ENCODE measurements around the gene BTLA. TPM values are rescaled to one million over a fixed set of nuclear protein-coding genes. Genes with fewer than 3 reads are reported as not detected.
"Not testable (repeated sequence)": the region's sequence is repeated elsewhere in the genome, so short reads cannot be mapped to it uniquely, and the experiment has no call there.

The BTLA gene
- total RNA-seq, 5 donors from 2014 or later (not counting 1 experiment from before 2014, with no cell fraction given) = 11.5 to 16.9 (median 15.2) TPM

GRCh38 chr3:112496366-112497067 lies 2.8 kb downstream of the BTLA start:
- H3K9me3 ChIP-seq = no peaks in the 10 kb centered on the region
- ChIA-PET CTCF (interaction anchor here (0.7 to 1.7 kb wide), 4 partner anchors 9 to 385 kb away, joined by 3 to 5 read pairs (median 3); no protein-coding TSS in a partner anchor), POLR2A (interaction anchor here (0.6 to 1.1 kb wide), 4 partner anchors 36 to 505 kb away, joined by 3 to 5 read pairs (median 4); no protein-coding TSS in a partner anchor)
- ATAC-seq (replicated peaks in 1 of 4) = peak in 1 of 4 experiments; percentile 62
- H3K27me3 ChIP-seq (replicated peaks in 1 of 2; ENCODE audit: control insufficient read depth in 2 of 2, extremely low read depth in 1 of 2, insufficient read depth in 2 of 2, low read length in 1 of 2) = no peaks in the 10 kb centered on the region
- H3K4me3 ChIP-seq (ENCODE audit: control insufficient read depth in 1 of 2, extremely low read depth in 1 of 2, low read length in 1 of 2) = peak overlapping the region; percentile 44 to 53
- WGBS (ENCODE audit: insufficient coverage) = no CpG with 5 or more reads among the region's 5 CpGs
- Mint-ChIP-seq H3K27ac (peak overlapping the region; percentile 83 to 85), H3K4me3 (peak overlapping the region; percentile 79 to 98 (median 95)), H3K36me3 (peaks cover 5% of the 10 kb centered on the region), H3K9me3 (no peaks in the 10 kb centered on the region), H3K4me1 (peaks cover 79 to 85% (median 81%) of the 10 kb centered on the region in 3 donors), H3K27me3 (no peaks in the 10 kb centered on the region)
- DNase-seq = peak in 1 of 35 experiments; percentile 54
- H3K27ac ChIP-seq (ENCODE audit: low read length) = peak overlapping the region; percentile 21
- H3K36me3 ChIP-seq (ENCODE audit: control insufficient read depth in 2 of 2, extremely low read depth in 1 of 2, insufficient read depth in 1 of 2, low read length in 1 of 2) = no peaks in the 10 kb centered on the region
- H3K4me1 ChIP-seq (ENCODE audit: control insufficient read depth in 1 of 2, extremely low read depth in 1 of 2, insufficient read depth in 2 of 2, low read length in 2 of 2) = peaks cover 18 to 43% of the 10 kb centered on the region in 2 experiments

- DNase-seq; ATAC-seq (replicated peaks in 1 of 4); CTCF ChIA-PET; H3K4me3 ChIP-seq (ENCODE audit: control insufficient read depth in 1 of 2, extremely low read depth in 1 of 2, low read length in 1 of 2); H3K9me3 ChIP-seq; H3K27me3 Mint-ChIP-seq; H3K27ac ChIP-seq (ENCODE audit: low read length); H3K9me3 Mint-ChIP-seq; H3K36me3 Mint-ChIP-seq; H3K36me3 ChIP-seq (ENCODE audit: control insufficient read depth in 2 of 2, extremely low read depth in 1 of 2, insufficient read depth in 1 of 2, low read length in 1 of 2); H3K27me3 ChIP-seq (replicated peaks in 1 of 2; ENCODE audit: control insufficient read depth in 2 of 2, extremely low read depth in 1 of 2, insufficient read depth in 2 of 2, low read length in 1 of 2): not testable (repeated sequence)
- WGBS (ENCODE audit: insufficient coverage) = no CpG with 5 or more reads among the region's 3 CpGs
- POLR2A ChIA-PET = interaction anchor here (0.6 kb wide), 2 partner anchors 201 to 1157 kb away, joined by 3 read pairs; no protein-coding TSS in a partner anchor
- H3K4me1 ChIP-seq (ENCODE audit: control insufficient read depth in 1 of 2, extremely low read depth in 1 of 2, insufficient read depth in 2 of 2, low read length in 2 of 2) = peaks cover 26 to 51% of the 10 kb centered on the region in 2 experiments
- Mint-ChIP-seq H3K4me3 (peak overlapping the region; percentile 19 to 49 (median 34)), H3K4me1 (peaks cover 84 to 92% (median 85%) of the 10 kb centered on the region in 3 donors), H3K27ac (peak overlapping the region; percentile 71 to 83)
Observed at GRCh38 chr3:112494448-112494767, 4.9 kb downstream of the BTLA start.

- H3K27ac Mint-ChIP-seq = peak overlapping the region; percentile 77 to 83
- ChIA-PET POLR2A (no interaction called here), CTCF (interaction anchor here in 1 of 2 donors (1.5 kb wide), 1 partner anchor 28 kb away, joined by 5 read pairs; no protein-coding TSS in a partner anchor)
- peaks cover 20% of the 10 kb centered on the region for H3K36me3 Mint-ChIP-seq
- H3K36me3 ChIP-seq (ENCODE audit: control insufficient read depth in 2 of 2, extremely low read depth in 1 of 2, insufficient read depth in 1 of 2, low read length in 1 of 2) = no peaks in the 10 kb centered on the region
- H3K4me1 ChIP-seq (ENCODE audit: control insufficient read depth in 1 of 2, extremely low read depth in 1 of 2, insufficient read depth in 2 of 2, low read length in 2 of 2) = peaks cover 26 to 48% of the 10 kb centered on the region in 2 experiments
- WGBS (ENCODE audit: insufficient coverage) = no CpG with 5 or more reads among the region's 1 CpG
- no peak for ATAC-seq (replicated peaks in 1 of 4)
- H3K27me3 Mint-ChIP-seq = no peaks in the 10 kb centered on the region
- no peaks in the 10 kb centered on the region for H3K27me3 ChIP-seq (replicated peaks in 1 of 2; ENCODE audit: control insufficient read depth in 2 of 2, extremely low read depth in 1 of 2, insufficient read depth in 2 of 2, low read length in 1 of 2)
- no peaks in the 10 kb centered on the region for H3K9me3 ChIP-seq
- H3K9me3 Mint-ChIP-seq = no peaks in the 10 kb centered on the region
- no peak overlapping the region for H3K27ac ChIP-seq (ENCODE audit: low read length)
- H3K4me3 Mint-ChIP-seq = peak overlapping the region in 1 of 3 donors; percentile 49
- peaks cover 85 to 91% (median 89%) of the 10 kb centered on the region in 3 donors for H3K4me1 Mint-ChIP-seq
- no peak for DNase-seq
- H3K4me3 ChIP-seq (ENCODE audit: control insufficient read depth in 1 of 2, extremely low read depth in 1 of 2, low read length in 1 of 2) = no peak overlapping the region
Observed at GRCh38 chr3:112492124-112492523, 7.1 kb downstream of the BTLA start.

- H3K4me3 Mint-ChIP-seq = peak overlapping the region; percentile 22 to 49 (median 37)
- peaks cover 85 to 88% (median 88%) of the 10 kb centered on the region in 3 donors for H3K4me1 Mint-ChIP-seq
- H3K27ac ChIP-seq (ENCODE audit: low read length) = no peak overlapping the region
- no peaks in the 10 kb centered on the region for H3K9me3 ChIP-seq
- no peak for DNase-seq
- H3K36me3 ChIP-seq (ENCODE audit: control insufficient read depth in 2 of 2, extremely low read depth in 1 of 2, insufficient read depth in 1 of 2, low read length in 1 of 2) = no peaks in the 10 kb centered on the region
- no peak for ATAC-seq (replicated peaks in 1 of 4)
- ChIA-PET CTCF (no interaction called here), POLR2A (interaction anchor here in 1 of 2 donors (0.5 to 0.6 kb wide), 2 partner anchors 121 to 481 kb away, joined by 3 to 4 read pairs; no protein-coding TSS in a partner anchor)
- no peaks in the 10 kb centered on the region for H3K27me3 ChIP-seq (replicated peaks in 1 of 2; ENCODE audit: control insufficient read depth in 2 of 2, extremely low read depth in 1 of 2, insufficient read depth in 2 of 2, low read length in 1 of 2)
- H3K4me3 ChIP-seq (ENCODE audit: control insufficient read depth in 1 of 2, extremely low read depth in 1 of 2, low read length in 1 of 2) = no peak overlapping the region
- no peaks in the 10 kb centered on the region for H3K27me3 Mint-ChIP-seq
- peaks cover 22 to 48% of the 10 kb centered on the region in 2 experiments for H3K4me1 ChIP-seq (ENCODE audit: control insufficient read depth in 1 of 2, extremely low read depth in 1 of 2, insufficient read depth in 2 of 2, low read length in 2 of 2)
- peak overlapping the region; percentile 77 to 83 for H3K27ac Mint-ChIP-seq
- H3K36me3 Mint-ChIP-seq = peaks cover 25% of the 10 kb centered on the region
- H3K9me3 Mint-ChIP-seq = no peaks in the 10 kb centered on the region
Observed at GRCh38 chr3:112491373-112491772, 7.9 kb downstream of the BTLA start.

GRCh38 chr3:112489674-112490479 lies 9.4 kb downstream of the BTLA start:
- no peaks in the 10 kb centered on the region for H3K36me3 ChIP-seq (ENCODE audit: control insufficient read depth in 2 of 2, extremely low read depth in 1 of 2, insufficient read depth in 1 of 2, low read length in 1 of 2)
- H3K27me3 ChIP-seq (replicated peaks in 1 of 2; ENCODE audit: control insufficient read depth in 2 of 2, extremely low read depth in 1 of 2, insufficient read depth in 2 of 2, low read length in 1 of 2) = no peaks in the 10 kb centered on the region
- H3K9me3 ChIP-seq = no peaks in the 10 kb centered on the region
- Mint-ChIP-seq H3K27ac (peak overlapping the region; percentile 83 to 85), H3K27me3 (no peaks in the 10 kb centered on the region), H3K4me1 (peaks cover 72 to 73% (median 73%) of the 10 kb centered on the region in 3 donors), H3K9me3 (no peaks in the 10 kb centered on the region), H3K36me3 (peaks cover 25% of the 10 kb centered on the region), H3K4me3 (peak overlapping the region; percentile 39 to 52 (median 49))
- DNase-seq (no peak), ATAC-seq (replicated peaks in 1 of 4) (peak in 1 of 4 experiments; percentile 62)
- H3K4me1 ChIP-seq (ENCODE audit: control insufficient read depth in 1 of 2, extremely low read depth in 1 of 2, insufficient read depth in 2 of 2, low read length in 2 of 2) = peaks cover 17 to 36% of the 10 kb centered on the region in 2 experiments
- CTCF ChIA-PET = interaction anchor here (0.8 to 1.7 kb wide), 3 partner anchors 18 to 378 kb away, joined by 3 read pairs; no protein-coding TSS in a partner anchor
- POLR2A ChIA-PET = interaction anchor here (0.6 to 0.8 kb wide), 2 partner anchors 52 to 107 kb away, joined by 4 read pairs; no protein-coding TSS in a partner anchor
- WGBS (ENCODE audit: insufficient coverage) = no CpG with 5 or more reads among the region's 4 CpGs
- H3K27ac ChIP-seq (ENCODE audit: low read length) = peak overlapping the region; percentile 3
- H3K4me3 ChIP-seq (ENCODE audit: control insufficient read depth in 1 of 2, extremely low read depth in 1 of 2, low read length in 1 of 2) = no peak overlapping the region

All from T-cell (primary cell).